PC-9 (cell line): Measurements from ENCODE around the gene ZFPM1. TPM values are rescaled to one million over a fixed set of nuclear protein-coding genes. Genes with fewer than 3 reads are reported as not detected.

ENCODE experiments used
- BruUV-seq: library from RNA; stranded (reverse); fragments of 400-500 nt; replicated peaks from 2 replicates; lab custom pipeline; 2021; lab: Mats Ljungman, UMichigan
- CTCF ChIA-PET: fragments of 300-600 bp; sonication (Branson Sonifier 250); formaldehyde crosslinking; loops from one replicate; lab custom pipeline; 2022; ENCODE audit warnings: antibody characterized with exemption; lab: Charles Lee
- POLR2A ChIA-PET: fragments of 300-600 bp; sonication (Branson Sonifier 250); formaldehyde crosslinking; loops from one replicate; lab custom pipeline; 2022; ENCODE audit warnings: antibody characterized with exemption; ENCODE audit not compliant: unreplicated experiment; lab: Charles Lee
- DNase-seq, 2 experiments: peaks; one replicate each; pipeline versions ENCODE4 v3.0.0 to v3.0.0-alpha.2; 2015 to 2022; ENCODE audit warnings: mixed read lengths in 1 of 2
- H2AFZ ChIP-seq: fragments of 200-600 bp; sonication (generic); 2 replicates; pipeline ENCODE4 v1.8.1; 2017; ENCODE audit warnings: antibody characterized with exemption
- H3F3A ChIP-seq: fragments of 200-600 bp; sonication (generic); 2 replicates; pipeline ENCODE4 v1.8.1; 2017; ENCODE audit warnings: antibody characterized with exemption, mild to moderate bottlenecking, low read depth; ENCODE audit not compliant: insufficient read depth
- H3K27ac ChIP-seq: fragments of 200-600 bp; sonication (generic); 2 replicates; pipeline ENCODE4 v1.6.1; 2016; ENCODE audit warnings: mixed run types
- H3K27me3 ChIP-seq: fragments of 200-600 bp; sonication (generic); 2 replicates; pipeline ENCODE4 v1.6.1; 2016; ENCODE audit warnings: low read depth, mixed run types; ENCODE audit not compliant: insufficient read depth
- H3K36me3 ChIP-seq: fragments of 200-600 bp; sonication (generic); 2 replicates; pipeline ENCODE4 v1.6.1; 2016; ENCODE audit warnings: low read depth, mixed run types
- H3K4me1 ChIP-seq: fragments of 200-600 bp; sonication (generic); replicated peaks from 2 replicates; pipeline ENCODE4 v1.6.1; 2016; ENCODE audit warnings: mixed run types; ENCODE audit not compliant: insufficient read depth
- H3K4me2 ChIP-seq: fragments of 200-600 bp; sonication (generic); 2 replicates; pipeline ENCODE4 v1.6.1; 2017; ENCODE audit warnings: mixed run types
- H3K4me3 ChIP-seq: fragments of 200-600 bp; sonication (generic); 2 replicates; pipeline ENCODE4 v1.6.1; 2016; ENCODE audit warnings: mixed run types
- H3K79me2 ChIP-seq: fragments of 200-600 bp; sonication (generic); 2 replicates; pipeline ENCODE4 v1.6.1; 2017; ENCODE audit warnings: low read depth, mixed run types
- H3K9me2 ChIP-seq: fragments of 200-600 bp; sonication (generic); 2 replicates; pipeline ENCODE4 v1.8.1; 2017; ENCODE audit warnings: mild to moderate bottlenecking; ENCODE audit not compliant: insufficient read depth
- H3K9me3 ChIP-seq: fragments of 200-600 bp; sonication (generic); 2 replicates; pipeline ENCODE4 v1.8.1; 2016; ENCODE audit warnings: low read depth; ENCODE audit not compliant: insufficient read depth
- H4K20me1 ChIP-seq: fragments of 200-600 bp; sonication (generic); 2 replicates; pipeline ENCODE4 v1.8.1; 2017; ENCODE audit not compliant: insufficient read depth
- CTCF ChIP-seq: fragments of 200-600 bp; sonication (generic); conservative IDR thresholded peaks from 2 replicates; pipeline ENCODE4 v1.6.1; 2017; ENCODE audit warnings: mixed run types, antibody characterized with exemption, mild to moderate bottlenecking, moderate library complexity
- EZH2 ChIP-seq: fragments of 200-600 bp; sonication (generic); IDR thresholded peaks from 2 replicates; pipeline ENCODE4 v1.8.0; 2017; ENCODE audit warnings: antibody characterized with exemption, low read depth
- intact Hi-C: fragments of 100-400 bp; cut with micrococcal nuclease; formaldehyde crosslinking; loops from one replicate; pipeline ENCODE4 v1.10.0; 2022; ENCODE audit not compliant: unreplicated experiment
- total RNA-seq: library from RNA; stranded (reverse); gene quantifications from 2 replicates; pipeline ENCODE4 v1.2.3, GENCODE V29; 2021

ZFPM1 gene
- total RNA-seq, 1 experiment from 2014 or later = 19.7 TPM

DNA sequence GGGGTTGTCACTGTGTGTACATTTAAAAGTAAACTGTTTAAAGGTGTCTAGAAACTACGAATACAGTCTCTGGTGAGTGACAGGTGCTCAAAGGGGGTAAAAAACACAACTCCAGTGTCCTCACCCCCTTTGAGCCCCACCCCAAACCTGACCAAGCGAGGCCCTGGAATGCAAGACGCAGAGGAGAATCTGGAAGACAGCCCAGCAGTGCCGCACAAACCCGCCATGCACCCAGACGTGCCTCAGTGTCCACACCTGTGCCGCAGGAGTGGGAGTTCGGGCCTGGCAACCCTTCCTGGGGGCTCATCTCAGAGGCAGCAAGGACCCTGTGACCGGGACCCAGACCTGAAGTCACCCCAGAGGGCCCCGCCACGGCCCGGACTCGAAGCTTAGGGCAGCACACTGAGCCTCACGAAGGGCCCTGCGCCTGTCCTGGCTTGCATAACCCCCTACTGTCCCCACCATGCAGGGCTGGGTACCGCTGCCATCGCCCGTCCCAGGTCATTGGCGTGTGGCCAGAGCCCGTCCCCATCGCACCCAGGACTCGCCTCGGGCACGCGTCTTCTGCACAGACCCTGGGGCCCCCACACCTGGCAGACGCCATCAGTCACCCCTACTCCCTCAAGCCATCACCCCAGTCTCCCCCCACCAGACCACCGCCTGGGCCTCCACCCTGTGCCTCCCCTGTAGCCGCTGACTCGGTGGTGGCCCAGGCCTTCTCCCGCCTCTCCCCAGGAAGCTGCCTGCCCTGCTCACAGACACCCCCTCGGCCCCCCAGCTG, 84.1 kb downstream of the ZFPM1 start:
- no peaks in the 10 kb centered on the region for H3K9me3 ChIP-seq
- no peaks in the 10 kb centered on the region for H3K9me2 ChIP-seq
- BruUV-seq = no TSS peak
- no peak for DNase-seq
- peaks cover 12% of the 10 kb centered on the region; the same call in 1 of the 2 replicates for H3F3A ChIP-seq
- no peak overlapping the region for H2AFZ ChIP-seq
- peaks cover 6% of the 10 kb centered on the region for H3K4me1 ChIP-seq
- intact Hi-C loops = no loop called here
- H3K27me3 ChIP-seq = peaks cover 31% of the 10 kb centered on the region
- H4K20me1 ChIP-seq = peaks cover 6% of the 10 kb centered on the region; the same call in 1 of the 2 replicates
- POLR2A ChIA-PET = no interaction called here
- no peak overlapping the region for H3K27ac ChIP-seq
- H3K4me3 ChIP-seq = no peak overlapping the region
- H3K79me2 ChIP-seq = peaks cover 8% of the 10 kb centered on the region; the same call in 1 of the 2 replicates
- no peaks in the 10 kb centered on the region for H3K36me3 ChIP-seq
- CTCF ChIA-PET = interaction anchor here (0.6 kb wide), 1 partner anchor 670 kb away, joined by 3 read pairs; no protein-coding TSS in a partner anchor
- TF ChIP-seq EZH2 (no peak), CTCF (no peak)
- no peak overlapping the region for H3K4me2 ChIP-seq

GRCh38 chr16:88537859-88538258, 84.8 kb downstream of the ZFPM1 start:
- H4K20me1 ChIP-seq = peaks cover 6% of the 10 kb centered on the region; the same call in 1 of the 2 replicates
- no peak overlapping the region for H2AFZ ChIP-seq
- H3K4me3 ChIP-seq = no peak overlapping the region
- POLR2A ChIA-PET = no interaction called here
- DNase-seq = no peak
- TF ChIP-seq CTCF = no peak
- TF ChIP-seq EZH2 = no peak
- BruUV-seq = no TSS peak
- no peaks in the 10 kb centered on the region for H3K9me2 ChIP-seq
- no peak overlapping the region for H3K27ac ChIP-seq
- H3K4me1 ChIP-seq = peaks cover 6% of the 10 kb centered on the region
- CTCF ChIA-PET = no interaction called here
- H3K79me2 ChIP-seq = peaks cover 8% of the 10 kb centered on the region; the same call in 1 of the 2 replicates
- peaks cover 38% of the 10 kb centered on the region for H3K27me3 ChIP-seq
- H3K36me3 ChIP-seq = no peaks in the 10 kb centered on the region
- peaks cover 12% of the 10 kb centered on the region; the same call in 1 of the 2 replicates for H3F3A ChIP-seq
- peaks cover 3% of the 10 kb centered on the region; the same call in 1 of the 2 replicates for H3K9me3 ChIP-seq
- intact Hi-C loops = no loop called here
- H3K4me2 ChIP-seq = no peak overlapping the region

GRCh38 chr16:88538366-88539060, 85.4 kb downstream of the ZFPM1 start:
- Histone ChIP-seq H3K27ac (no peak overlapping the region), H3K9me3 (peaks cover 10% of the 10 kb centered on the region; the same call in 1 of the 2 replicates), H3K9me2 (no peaks in the 10 kb centered on the region), H3F3A (peaks cover 12% of the 10 kb centered on the region; the same call in 1 of the 2 replicates), H3K4me3 (no peak overlapping the region), H3K79me2 (peaks cover 8% of the 10 kb centered on the region; the same call in 1 of the 2 replicates), H3K4me1 (peaks cover 6% of the 10 kb centered on the region), H3K27me3 (peaks cover 45% of the 10 kb centered on the region), H4K20me1 (peaks cover 6% of the 10 kb centered on the region; the same call in 1 of the 2 replicates), H3K4me2 (no peak overlapping the region), H2AFZ (no peak overlapping the region), H3K36me3 (no peaks in the 10 kb centered on the region)
- BruUV-seq = no TSS peak
- intact Hi-C loops = no loop called here
- TF ChIP-seq CTCF (no peak), EZH2 (no peak)
- ChIA-PET CTCF (no interaction called here), POLR2A (no interaction called here)
- no peak for DNase-seq
